Activated CD4-positive, alpha-beta T cell treated with anti-CD3 and anti-CD28 coated beads, Interleukin-2, Interleukin-6, amounts not matched to agents 100 ng/mL and 50 ng/mL, durations not matched to agents 16 hours and 8 hours (primary cell): Measurements from ENCODE around the gene SIGLEC7.

ENCODE experiments used
- DNase-seq: peaks from one replicate; pipeline ENCODE4 v3.0.0-alpha.2; 2020

Gene SIGLEC7

DNA sequence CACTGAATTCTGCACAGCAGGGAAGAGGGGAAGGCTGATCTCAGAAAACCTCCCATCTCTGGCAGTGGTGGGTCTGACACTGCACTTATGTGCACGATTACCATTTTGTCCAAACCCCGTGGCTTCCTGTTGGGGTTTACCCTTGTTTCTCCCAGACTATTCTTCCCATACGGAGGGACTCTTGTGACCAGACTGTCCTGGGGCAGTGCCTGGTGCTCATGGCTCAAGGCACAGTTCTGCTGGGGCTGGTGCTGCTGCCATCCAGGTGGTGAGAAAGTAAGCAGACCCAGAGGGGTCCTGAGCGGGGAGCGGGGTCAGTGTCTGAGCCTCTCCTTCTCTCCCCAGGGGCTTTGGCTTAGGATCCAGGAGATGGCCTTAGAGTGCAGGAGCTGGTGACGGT, 22.5 kb upstream of the SIGLEC7 start:
- DNase-seq = no peak

- no peak for DNase-seq
Measured at GRCh38 chr19:51120160-51120559, 21.9 kb upstream of the SIGLEC7 start.

DNA sequence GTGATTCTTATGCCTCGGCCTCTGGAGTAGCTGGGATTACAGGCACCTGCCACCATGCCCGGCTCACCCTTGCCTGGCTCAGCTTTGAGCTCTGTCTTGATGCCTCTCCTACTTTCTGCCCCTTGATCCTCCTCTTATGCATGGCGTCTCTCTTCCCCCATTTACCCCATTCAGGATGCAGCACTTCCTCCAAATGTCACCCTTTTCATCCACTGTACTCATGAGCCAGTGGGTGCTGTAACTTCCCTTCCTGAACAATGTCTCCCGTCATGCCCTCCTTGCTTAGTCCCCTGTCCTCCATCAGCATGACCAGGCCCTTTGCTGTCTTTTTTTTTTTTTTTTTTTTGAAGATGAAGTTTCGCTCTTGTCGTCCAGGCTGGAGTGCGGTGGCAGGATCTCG, 20.8 kb upstream of the SIGLEC7 start:
- DNase-seq = no peak

DNA sequence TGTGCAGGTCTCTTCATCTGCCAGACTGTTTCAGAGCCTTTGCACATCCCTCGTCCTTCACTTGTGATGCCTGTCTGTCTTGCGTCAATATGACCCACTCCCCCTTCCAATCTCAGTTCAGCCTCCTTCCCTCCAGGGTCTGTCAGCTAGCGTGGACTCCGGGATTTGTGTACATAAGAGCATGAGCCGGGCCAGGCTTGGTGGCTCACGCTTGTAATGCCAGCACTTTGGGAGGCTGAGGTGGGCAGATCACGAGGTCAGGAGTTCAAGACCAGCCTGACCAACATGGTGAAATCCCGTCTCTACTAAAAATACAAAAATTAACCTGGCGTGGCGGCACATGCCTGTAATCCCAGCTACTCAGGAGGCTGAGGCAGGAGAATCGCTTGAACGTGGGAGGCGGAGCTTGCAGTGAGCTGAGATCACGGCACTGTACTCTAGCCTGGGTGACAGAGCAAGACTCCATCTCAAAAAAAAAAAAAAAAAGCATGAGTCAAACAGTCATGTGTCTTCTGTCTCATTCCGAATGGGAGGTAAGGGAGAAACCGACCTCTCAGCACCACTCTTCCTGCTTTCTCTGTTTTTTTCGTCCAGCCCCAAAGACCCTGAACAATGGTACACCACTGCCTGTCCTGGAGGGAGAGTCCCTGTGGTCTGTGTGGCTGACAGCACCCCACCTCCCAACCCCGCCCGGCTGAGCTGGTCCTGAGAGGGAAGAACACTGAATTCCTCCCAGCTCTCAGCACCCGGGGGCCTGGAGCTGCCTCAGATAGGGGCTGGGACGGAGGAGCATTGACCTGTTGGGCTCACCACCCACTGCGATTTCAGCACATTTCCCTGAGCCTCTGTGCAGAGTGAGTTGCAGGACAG, 19.8 kb upstream of the SIGLEC7 start:
- no peak for DNase-seq

- peak; percentile 73 for DNase-seq
Measured at GRCh38 chr19:51123381-51123800, 18.7 kb upstream of the SIGLEC7 start.

DNA sequence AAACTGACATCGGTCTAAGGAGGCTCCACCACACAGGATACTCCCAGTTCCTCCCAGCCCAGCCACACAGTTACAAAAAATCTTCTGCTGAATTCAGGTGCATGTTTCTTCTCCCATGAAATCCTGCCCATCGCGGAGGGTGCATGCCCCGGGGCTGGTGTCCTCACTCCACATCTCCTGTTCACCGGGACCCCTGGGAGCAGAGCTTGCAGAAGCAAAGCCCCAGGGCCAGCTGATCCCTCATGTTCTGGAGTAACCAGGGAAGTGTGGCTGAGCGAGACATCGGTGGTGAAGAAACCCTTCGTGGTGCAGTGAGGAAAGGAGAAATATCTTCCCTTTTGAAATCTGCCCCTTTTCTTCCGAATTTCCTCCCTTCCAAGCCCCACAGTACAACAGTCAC, 18.3 kb upstream of the SIGLEC7 start:
- DNase-seq = no peak

GRCh38 chr19:51124216-51124615, 17.9 kb upstream of the SIGLEC7 start:
- DNase-seq = no peak

- no peak for DNase-seq
Measured at GRCh38 chr19:51124729-51125128, 17.4 kb upstream of the SIGLEC7 start, which contains the start of gene SIGLEC9. Gene SIGLEC9 (plus strand): TSS chr19:51124906. CDS start chr19:51124975, 69 bp downstream.

DNA sequence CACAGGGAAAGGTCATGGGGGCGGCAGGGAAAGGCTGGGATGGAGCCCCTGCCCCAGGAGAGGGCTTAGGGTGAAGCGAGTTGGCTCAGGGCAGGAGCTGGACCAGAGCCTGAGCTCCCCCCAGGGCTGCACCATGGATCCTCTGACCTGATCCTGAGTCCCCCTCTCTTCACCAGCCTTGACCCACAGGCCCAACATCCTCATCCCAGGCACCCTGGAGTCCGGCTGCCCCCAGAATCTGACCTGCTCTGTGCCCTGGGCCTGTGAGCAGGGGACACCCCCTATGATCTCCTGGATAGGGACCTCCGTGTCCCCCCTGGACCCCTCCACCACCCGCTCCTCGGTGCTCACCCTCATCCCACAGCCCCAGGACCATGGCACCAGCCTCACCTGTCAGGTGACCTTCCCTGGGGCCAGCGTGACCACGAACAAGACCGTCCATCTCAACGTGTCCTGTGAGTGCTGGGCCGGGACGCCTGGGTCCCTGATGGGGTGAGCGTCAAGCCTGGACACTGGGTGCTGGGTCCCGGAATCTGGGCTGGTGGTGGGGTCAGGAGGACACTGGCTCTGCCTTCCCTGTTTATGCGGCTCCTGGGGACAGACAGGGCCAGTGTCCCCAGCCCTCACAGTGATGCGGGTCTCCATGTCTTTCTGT, 16.6 kb upstream of the SIGLEC7 start:
- no peak for DNase-seq

DNA sequence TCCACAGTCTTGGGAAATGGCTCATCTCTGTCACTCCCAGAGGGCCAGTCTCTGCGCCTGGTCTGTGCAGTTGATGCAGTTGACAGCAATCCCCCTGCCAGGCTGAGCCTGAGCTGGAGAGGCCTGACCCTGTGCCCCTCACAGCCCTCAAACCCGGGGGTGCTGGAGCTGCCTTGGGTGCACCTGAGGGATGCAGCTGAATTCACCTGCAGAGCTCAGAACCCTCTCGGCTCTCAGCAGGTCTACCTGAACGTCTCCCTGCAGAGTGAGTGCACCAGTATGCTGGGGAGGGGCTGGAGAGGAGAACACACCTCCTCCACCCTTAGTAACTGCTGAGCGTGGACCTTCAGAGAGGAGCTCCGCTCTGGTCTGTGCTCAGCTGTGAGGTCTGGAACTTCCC, 15.1 kb upstream of the SIGLEC7 start:
- DNase-seq = no peak

DNA sequence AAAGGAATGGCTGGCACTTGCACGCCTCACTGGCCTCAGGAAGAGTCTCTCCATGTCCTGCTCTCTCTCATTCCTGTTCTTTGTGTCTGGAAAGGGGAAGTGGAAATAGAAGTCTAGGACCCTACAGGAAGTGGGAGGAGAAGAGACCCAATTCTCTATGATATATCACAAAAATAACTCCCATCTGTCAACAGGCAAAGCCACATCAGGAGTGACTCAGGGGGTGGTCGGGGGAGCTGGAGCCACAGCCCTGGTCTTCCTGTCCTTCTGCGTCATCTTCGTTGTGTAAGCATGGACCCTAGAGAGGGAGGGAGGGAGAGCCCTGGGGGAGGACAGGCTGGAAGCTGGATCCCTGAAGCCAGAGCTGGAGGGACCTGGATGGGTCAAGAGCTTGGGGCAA, 14.3 kb upstream of the SIGLEC7 start:
- no peak for DNase-seq

- no peak for DNase-seq
Measured at GRCh38 chr19:51128227-51128626, 13.9 kb upstream of the SIGLEC7 start.

GRCh38 chr19:51129716-51130115, 12.4 kb upstream of the SIGLEC7 start:
- no peak for DNase-seq

DNA sequence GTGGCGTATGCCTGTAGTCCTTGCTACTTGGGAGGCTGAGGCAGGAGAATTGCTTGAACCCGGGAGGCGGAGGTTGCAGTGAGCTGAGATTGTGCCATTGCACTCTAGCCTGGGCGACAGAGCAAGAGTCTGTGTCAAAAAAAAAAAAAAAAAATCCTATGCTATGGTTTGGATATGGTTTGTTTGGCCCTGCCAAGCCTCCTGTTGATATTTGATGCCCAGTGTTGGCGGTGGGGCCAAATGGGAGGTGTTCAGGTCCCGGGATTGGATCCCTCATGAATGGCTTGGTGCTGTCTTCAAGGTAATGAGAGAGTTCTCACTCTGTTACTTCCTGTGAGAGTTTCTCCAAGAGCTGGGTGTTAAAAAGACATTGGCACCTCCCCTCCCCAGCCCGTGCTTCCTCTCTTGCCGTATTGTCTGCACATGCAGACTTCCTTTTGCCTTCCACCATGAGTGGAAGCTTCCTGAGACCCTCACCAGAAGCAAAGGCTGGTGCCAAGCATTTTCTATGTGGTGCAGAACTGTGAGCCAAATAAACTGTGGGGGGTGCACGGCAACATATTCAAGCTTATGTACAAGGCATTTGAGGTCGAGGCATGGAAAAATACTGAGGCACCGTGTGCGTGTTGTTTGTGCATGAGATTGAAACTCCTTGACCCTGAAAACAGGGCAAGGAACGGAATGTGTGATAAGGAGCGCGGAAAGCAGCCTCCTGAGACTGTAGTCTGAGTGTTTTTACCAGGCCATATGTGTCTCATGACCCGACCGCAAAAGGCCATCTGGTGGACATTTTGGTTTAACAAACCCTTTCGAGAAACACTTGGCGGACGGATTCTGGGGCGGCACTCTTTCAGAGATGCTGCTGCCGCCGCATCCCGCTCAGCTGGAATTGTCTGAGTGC, 10.1 kb upstream of the SIGLEC7 start:
- peak; percentile 43 for DNase-seq

DNA sequence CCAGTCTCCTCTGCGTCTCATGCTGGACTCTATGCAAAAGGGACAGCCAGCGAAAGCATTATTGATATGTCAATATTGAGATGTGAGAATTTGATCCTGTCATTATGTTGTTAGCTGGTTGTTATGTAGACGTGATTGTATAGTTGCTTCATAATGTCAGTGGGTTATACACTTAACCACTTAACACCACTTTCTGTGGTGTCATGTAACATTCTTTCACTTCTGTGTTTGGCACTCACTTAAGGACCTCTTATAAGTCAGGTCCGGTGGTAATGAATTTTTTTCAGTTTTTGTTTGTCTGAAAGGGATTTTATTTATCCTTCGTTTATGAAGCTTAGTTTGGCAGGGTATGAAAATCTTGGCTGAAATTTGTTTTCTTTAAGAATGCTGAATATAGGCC, 7.1 kb upstream of the SIGLEC7 start:
- no peak for DNase-seq

- DNase-seq = no peak
Measured at GRCh38 chr19:51135986-51136762, 5.9 kb upstream of the SIGLEC7 start.

- no peak for DNase-seq
Measured at GRCh38 chr19:51136851-51137551, 5.1 kb upstream of the SIGLEC7 start.

GRCh38 chr19:51137792-51138425, 4.2 kb upstream of the SIGLEC7 start:
- no peak for DNase-seq

DNA sequence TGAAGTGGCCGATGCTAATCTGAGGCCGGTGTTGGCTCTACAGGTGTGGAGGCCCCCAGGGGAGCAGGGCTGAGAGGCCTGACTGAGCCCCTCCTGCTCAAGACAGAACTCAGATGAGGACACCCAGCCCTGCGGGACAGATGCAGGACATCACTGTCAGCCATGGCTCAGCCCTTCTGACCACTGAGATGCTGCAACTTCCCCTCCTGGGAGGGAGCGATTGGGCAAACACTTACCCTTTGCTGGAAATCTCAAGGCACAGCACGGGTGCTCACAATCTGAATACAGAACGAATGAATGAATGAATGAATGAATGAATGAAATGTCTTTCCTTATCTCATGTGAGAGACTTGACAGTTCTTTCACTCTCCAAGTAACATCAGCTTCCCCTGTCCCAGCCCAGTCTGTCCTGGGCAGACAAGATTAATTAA, 3.5 kb upstream of the SIGLEC7 start:
- no peak for DNase-seq

DNA sequence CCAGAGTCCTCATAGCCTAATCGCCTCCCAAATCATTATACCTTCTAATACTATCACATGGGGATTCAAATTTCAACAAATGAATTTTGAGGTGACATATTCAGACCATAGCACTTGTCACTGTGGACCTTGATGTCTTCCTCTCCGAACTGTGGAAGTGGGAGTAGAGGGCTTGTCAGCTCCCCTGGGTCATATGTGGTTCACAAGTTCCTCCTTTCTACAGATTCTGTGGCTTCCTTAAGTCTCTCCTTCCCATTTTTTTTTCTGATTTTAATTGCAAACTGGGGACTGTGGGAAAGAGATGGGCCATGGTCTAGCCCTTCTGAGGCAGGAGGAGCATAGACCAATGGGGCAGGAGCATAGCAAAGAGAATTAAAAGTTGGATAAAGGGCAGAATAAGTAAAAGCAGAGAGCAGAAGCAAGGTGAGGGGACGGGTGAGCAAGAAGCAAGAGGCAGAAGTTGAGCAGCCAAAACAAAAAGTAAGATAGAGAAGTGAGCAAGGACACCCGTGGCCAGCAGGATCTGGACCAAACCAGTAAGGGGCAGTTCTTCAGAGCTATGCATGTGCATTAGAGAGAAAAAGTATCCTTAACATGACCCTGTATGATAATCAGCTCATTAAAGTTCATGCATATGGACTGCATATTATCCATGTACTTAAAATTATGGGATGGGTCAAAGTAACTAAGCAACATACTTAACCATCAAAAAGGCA, 2.6 kb upstream of the SIGLEC7 start:
- no peak for DNase-seq

- no peak for DNase-seq
Measured at GRCh38 chr19:51140441-51140840, 1.7 kb upstream of the SIGLEC7 start.
